Measurements from ENCODE around the gene KCTD21. TPM values are rescaled to one million over a fixed set of nuclear protein-coding genes. Genes with fewer than 3 reads are reported as not detected.
"Not testable (repeated sequence)": the region's sequence is repeated elsewhere in the genome, so short reads cannot be mapped to it uniquely, and the experiment has no call there.

The KCTD21 gene
- total RNA-seq, 4 donors from 2014 or later = 8.7 to 25.2 (median 16.9) TPM

GRCh38 chr11:78176605-78177141 lies 11.8 kb downstream of the KCTD21 start:
- Histone ChIP-seq H3K4me3 (no peak overlapping the region), H3K36me3 (peaks cover 0 to 19% (median 0%) of the 10 kb centered on the region in 3 donors), H3K9me3 (no peaks in the 10 kb centered on the region), H3K27ac (no peak overlapping the region), H3K4me1 (no peaks in the 10 kb centered on the region), H3K27me3 (no peaks in the 10 kb centered on the region)
- TF ChIP-seq CTCF (IDR thresholded peaks at IDR 0.05) (no peak), POLR2A (IDR thresholded peaks at IDR 0.05) (no peak)
- DNase-seq = no peak

DNA sequence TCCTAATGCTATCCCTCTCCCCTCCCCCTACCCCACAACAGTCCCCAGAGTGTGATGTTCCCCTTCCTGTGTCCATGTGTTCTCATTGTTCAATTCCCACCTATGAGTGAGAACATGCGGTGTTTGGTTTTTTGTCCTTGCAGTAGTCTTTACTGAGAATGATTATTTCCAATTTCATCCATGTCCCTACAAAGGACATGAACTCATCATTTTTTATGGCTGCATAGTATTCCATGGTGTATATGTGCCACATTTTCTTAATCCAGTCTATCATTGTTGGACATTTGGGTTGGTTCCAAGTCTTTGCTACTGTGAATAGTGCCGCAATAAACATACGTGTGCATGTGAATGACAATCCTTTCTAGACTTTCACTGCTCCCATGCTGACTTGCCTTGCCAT lies 12.6 kb downstream of the KCTD21 start:
- not testable (repeated sequence) for DNase-seq, H3K4me3 ChIP-seq, H3K4me1 ChIP-seq, H3K9me3 ChIP-seq, H3K27me3 ChIP-seq, H3K27ac ChIP-seq
- H3K36me3 ChIP-seq = peaks cover 0 to 19% (median 0%) of the 10 kb centered on the region in 3 donors

- H3K4me1 ChIP-seq = peaks cover 0 to 13% (median 0%) of the 10 kb centered on the region in 4 donors
Measured at GRCh38 chr11:78171951-78172350, 16.5 kb downstream of the KCTD21 start.

DNA sequence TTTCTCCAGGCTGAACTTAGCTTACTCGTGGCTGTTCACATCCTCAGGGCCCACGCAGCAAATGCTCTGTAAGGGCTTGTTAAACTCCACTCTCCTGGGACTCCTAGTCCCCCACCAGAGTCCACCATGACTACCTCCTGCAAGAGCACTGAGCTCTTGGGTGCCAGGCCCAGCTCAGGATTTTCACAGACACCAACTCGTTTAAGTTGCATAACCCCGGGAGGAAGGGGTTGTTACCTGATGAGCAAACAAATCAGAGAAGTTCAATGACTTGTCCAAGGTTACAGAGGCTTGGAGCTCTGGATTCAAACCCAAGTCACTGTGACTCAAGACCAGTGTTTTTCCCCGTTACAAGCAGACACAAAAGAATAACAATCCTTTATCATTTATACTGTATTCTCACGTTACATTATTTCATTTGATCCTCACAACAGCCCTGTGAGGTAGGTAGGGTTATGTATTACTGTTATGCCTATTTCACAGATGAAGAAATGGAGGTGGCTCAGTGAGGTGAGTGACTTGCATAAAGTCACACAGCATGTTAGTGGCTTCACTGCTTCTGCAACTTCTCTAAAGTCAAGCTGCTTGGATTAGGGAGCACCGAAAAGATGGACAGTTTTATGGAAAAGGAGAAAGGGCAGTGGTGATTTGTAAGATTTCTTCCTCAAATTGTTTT lies 17.4 kb downstream of the KCTD21 start:
- Histone ChIP-seq H3K4me3 (no peak overlapping the region), H3K9me3 (no peaks in the 10 kb centered on the region), H3K36me3 (peaks cover 0 to 14% (median 0%) of the 10 kb centered on the region in 3 donors), H3K27ac (no peak overlapping the region), H3K4me1 (peaks cover 0 to 13% (median 0%) of the 10 kb centered on the region in 4 donors), H3K27me3 (no peaks in the 10 kb centered on the region)
- DNase-seq = no peak
- TF ChIP-seq POLR2A (IDR thresholded peaks at IDR 0.05) (no peak), CTCF (IDR thresholded peaks at IDR 0.05) (no peak)

More at GRCh38 chr11:78171951-78172350, 16.5 kb downstream of the KCTD21 start:
- TF ChIP-seq CTCF (IDR thresholded peaks at IDR 0.05) (no peak), POLR2A (IDR thresholded peaks at IDR 0.05) (no peak)
- DNase-seq = no peak
- peaks cover 0 to 15% (median 0%) of the 10 kb centered on the region in 3 donors for H3K36me3 ChIP-seq
- H3K9me3 ChIP-seq = no peaks in the 10 kb centered on the region
- no peaks in the 10 kb centered on the region for H3K27me3 ChIP-seq
- H3K4me3 ChIP-seq = no peak overlapping the region
- no peak overlapping the region for H3K27ac ChIP-seq

- Histone ChIP-seq H3K4me3 (no peak overlapping the region), H3K36me3 (peaks cover 0 to 14% (median 0%) of the 10 kb centered on the region in 3 donors), H3K27me3 (no peaks in the 10 kb centered on the region), H3K4me1 (peaks cover 0 to 13% (median 0%) of the 10 kb centered on the region in 4 donors), H3K9me3 (no peaks in the 10 kb centered on the region), H3K27ac (no peak overlapping the region)
- no peak for TF ChIP-seq POLR2A (IDR thresholded peaks at IDR 0.05)
- TF ChIP-seq CTCF (IDR thresholded peaks at IDR 0.05) = no peak
- DNase-seq = no peak
Measured at GRCh38 chr11:78170413-78170812, 18.0 kb downstream of the KCTD21 start.
